Sigmoid colon (tissue), 4 donors: ENCODE measurements around the gene LAMA1.

Experiments used
- EP300 ChIP-seq, 4 donors: sonication (generic); formaldehyde crosslinking; IDR thresholded peaks; one replicate each; pipeline ENCODE4 v1.6.1; 2017; ENCODE audit warnings: antibody characterized with exemption in 4 of 4
- POLR2A ChIP-seq, 2 donors: fragments of 450-650 bp; IDR thresholded peaks; one replicate each; pipeline ENCODE4 v1.6.1; 2016; ENCODE audit warnings: antibody characterized with exemption in 2 of 2, mild to moderate bottlenecking in 2 of 2, moderate library complexity in 2 of 2
- POLR2AphosphoS5 ChIP-seq, 4 donors: sonication (generic); formaldehyde crosslinking; IDR thresholded peaks; one replicate each; pipeline ENCODE4 v1.6.1; 2017; ENCODE audit warnings: antibody characterized with exemption in 4 of 4
- TF ChIP-seq, protein P1 (sequence below), 4 experiments: fragments of 450-650 bp in 3 of 4; fragments of 200-600 bp in 1 of 4; IDR thresholded peaks; one replicate each; pipeline ENCODE4 v1.5.1; 2016 to 2019; ENCODE audit warnings: antibody characterized with exemption in 4 of 4, mild to moderate bottlenecking in 3 of 4, moderate library complexity in 2 of 4

DNA sequence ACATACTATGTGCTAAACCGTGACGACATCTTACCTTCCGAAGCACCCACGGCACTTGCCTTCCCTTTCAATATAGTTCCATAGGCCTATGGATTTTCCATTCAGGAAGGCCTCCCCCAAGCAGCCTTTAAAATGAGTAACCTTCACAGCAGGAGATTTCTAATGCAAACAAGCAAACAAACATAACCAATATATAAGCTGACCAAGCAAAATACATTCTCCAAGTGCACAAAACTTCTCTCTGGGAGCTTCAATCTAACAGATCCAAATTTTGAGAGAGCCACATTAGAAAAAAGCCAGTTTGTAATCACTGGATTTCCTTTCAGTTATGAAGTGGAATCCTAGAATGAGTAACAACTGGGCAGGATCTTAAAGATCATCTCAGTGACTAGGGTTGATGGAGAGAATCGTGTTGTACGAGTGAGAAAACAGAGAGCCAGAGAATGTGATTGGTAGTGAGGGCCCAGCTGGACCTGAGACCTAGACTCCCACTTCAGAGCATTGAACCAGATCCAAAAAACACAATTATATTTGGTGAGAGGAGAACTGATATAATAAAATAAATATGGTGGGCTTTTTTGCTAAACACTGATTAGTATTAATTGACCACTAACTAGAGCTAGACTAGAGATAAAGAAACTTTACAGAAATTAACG lies 145.6 kb downstream of the LAMA1 start:
- TF ChIP-seq POLR2A (IDR thresholded peaks at IDR 0.05) (no peak), POLR2AphosphoS5 (IDR thresholded peaks at IDR 0.05) (no peak), EP300 (IDR thresholded peaks at IDR 0.05) (no peak)
- TF ChIP-seq, protein P1, sequence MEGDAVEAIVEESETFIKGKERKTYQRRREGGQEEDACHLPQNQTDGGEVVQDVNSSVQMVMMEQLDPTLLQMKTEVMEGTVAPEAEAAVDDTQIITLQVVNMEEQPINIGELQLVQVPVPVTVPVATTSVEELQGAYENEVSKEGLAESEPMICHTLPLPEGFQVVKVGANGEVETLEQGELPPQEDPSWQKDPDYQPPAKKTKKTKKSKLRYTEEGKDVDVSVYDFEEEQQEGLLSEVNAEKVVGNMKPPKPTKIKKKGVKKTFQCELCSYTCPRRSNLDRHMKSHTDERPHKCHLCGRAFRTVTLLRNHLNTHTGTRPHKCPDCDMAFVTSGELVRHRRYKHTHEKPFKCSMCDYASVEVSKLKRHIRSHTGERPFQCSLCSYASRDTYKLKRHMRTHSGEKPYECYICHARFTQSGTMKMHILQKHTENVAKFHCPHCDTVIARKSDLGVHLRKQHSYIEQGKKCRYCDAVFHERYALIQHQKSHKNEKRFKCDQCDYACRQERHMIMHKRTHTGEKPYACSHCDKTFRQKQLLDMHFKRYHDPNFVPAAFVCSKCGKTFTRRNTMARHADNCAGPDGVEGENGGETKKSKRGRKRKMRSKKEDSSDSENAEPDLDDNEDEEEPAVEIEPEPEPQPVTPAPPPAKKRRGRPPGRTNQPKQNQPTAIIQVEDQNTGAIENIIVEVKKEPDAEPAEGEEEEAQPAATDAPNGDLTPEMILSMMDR (IDR thresholded peaks at IDR 0.05): no peak
